ENCODE data around the gene LETM1. TPM values are rescaled to one million over a fixed set of nuclear protein-coding genes. Genes with fewer than 3 reads are reported as not detected.

Gene LETM1
- total and polyA plus RNA-seq, 2 of the 13 experiments (the other 11 are each of a cell fraction or from before 2014, with no cell fraction given) = 9.7 to 41.6 TPM

DNA sequence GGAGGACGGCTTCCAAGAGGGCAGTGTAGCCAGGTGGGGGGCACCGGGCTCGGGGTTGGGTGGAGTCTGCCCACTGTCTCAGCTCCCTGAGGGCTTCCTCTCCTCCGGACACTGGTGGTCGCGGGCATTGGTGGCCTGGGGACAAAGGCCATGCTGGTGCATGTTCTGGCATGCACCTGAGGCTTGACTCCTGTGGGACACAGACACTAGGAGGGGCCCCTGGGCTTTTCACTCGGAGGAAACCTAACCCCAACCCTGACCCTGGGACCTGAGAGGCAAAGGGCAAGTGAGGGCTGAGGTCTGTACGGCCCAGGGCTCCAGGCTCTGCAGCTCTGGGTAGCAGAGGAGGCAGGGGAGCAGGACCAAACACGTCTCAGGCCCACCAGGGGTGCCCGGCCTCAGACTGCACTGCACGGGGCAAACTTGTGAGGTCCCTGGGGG lies 85.1 kb downstream of the LETM1 start (continued):
- TF ChIP-seq, protein P1, sequence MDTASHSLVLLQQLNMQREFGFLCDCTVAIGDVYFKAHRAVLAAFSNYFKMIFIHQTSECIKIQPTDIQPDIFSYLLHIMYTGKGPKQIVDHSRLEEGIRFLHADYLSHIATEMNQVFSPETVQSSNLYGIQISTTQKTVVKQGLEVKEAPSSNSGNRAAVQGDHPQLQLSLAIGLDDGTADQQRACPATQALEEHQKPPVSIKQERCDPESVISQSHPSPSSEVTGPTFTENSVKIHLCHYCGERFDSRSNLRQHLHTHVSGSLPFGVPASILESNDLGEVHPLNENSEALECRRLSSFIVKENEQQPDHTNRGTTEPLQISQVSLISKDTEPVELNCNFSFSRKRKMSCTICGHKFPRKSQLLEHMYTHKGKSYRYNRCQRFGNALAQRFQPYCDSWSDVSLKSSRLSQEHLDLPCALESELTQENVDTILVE (CRISPR knock-in tag; IDR thresholded peaks at IDR 0.05) = no peak
- no peak for TF ChIP-seq TOE1 (CRISPR knock-in tag; IDR thresholded peaks at IDR 0.05)
- TF ChIP-seq ATF1 (CRISPR knock-in tag; IDR thresholded peaks at IDR 0.05) = no peak
- TF ChIP-seq ZNF484 (CRISPR knock-in tag; IDR thresholded peaks at IDR 0.05; ENCODE audit: borderline replicate concordance, low read depth) = no peak
- TF ChIP-seq TRIM24 (CRISPR knock-in tag; IDR thresholded peaks at IDR 0.05) = no peak
- TF ChIP-seq ZNF3 (CRISPR knock-in tag; IDR thresholded peaks at IDR 0.05) = no peak
- TF ChIP-seq YEATS2 (CRISPR knock-in tag; IDR thresholded peaks at IDR 0.05; ENCODE audit: borderline replicate concordance) = no peak
- TF ChIP-seq, protein P2, sequence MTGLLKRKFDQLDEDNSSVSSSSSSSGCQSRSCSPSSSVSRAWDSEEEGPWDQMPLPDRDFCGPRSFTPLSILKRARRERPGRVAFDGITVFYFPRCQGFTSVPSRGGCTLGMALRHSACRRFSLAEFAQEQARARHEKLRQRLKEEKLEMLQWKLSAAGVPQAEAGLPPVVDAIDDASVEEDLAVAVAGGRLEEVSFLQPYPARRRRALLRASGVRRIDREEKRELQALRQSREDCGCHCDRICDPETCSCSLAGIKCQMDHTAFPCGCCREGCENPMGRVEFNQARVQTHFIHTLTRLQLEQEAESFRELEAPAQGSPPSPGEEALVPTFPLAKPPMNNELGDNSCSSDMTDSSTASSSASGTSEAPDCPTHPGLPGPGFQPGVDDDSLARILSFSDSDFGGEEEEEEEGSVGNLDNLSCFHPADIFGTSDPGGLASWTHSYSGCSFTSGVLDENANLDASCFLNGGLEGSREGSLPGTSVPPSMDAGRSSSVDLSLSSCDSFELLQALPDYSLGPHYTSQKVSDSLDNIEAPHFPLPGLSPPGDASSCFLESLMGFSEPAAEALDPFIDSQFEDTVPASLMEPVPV (CRISPR knock-in tag; IDR thresholded peaks at IDR 0.05) = no peak
- TF ChIP-seq, protein P3, sequence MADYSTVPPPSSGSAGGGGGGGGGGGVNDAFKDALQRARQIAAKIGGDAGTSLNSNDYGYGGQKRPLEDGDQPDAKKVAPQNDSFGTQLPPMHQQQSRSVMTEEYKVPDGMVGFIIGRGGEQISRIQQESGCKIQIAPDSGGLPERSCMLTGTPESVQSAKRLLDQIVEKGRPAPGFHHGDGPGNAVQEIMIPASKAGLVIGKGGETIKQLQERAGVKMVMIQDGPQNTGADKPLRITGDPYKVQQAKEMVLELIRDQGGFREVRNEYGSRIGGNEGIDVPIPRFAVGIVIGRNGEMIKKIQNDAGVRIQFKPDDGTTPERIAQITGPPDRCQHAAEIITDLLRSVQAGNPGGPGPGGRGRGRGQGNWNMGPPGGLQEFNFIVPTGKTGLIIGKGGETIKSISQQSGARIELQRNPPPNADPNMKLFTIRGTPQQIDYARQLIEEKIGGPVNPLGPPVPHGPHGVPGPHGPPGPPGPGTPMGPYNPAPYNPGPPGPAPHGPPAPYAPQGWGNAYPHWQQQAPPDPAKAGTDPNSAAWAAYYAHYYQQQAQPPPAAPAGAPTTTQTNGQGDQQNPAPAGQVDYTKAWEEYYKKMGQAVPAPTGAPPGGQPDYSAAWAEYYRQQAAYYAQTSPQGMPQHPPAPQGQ (CRISPR knock-in tag; IDR thresholded peaks at IDR 0.05; ENCODE audit: borderline replicate concordance) = no peak
- TF ChIP-seq, protein P4, sequence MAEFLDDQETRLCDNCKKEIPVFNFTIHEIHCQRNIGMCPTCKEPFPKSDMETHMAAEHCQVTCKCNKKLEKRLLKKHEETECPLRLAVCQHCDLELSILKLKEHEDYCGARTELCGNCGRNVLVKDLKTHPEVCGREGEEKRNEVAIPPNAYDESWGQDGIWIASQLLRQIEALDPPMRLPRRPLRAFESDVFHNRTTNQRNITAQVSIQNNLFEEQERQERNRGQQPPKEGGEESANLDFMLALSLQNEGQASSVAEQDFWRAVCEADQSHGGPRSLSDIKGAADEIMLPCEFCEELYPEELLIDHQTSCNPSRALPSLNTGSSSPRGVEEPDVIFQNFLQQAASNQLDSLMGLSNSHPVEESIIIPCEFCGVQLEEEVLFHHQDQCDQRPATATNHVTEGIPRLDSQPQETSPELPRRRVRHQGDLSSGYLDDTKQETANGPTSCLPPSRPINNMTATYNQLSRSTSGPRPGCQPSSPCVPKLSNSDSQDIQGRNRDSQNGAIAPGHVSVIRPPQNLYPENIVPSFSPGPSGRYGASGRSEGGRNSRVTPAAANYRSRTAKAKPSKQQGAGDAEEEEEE (CRISPR knock-in tag; IDR thresholded peaks at IDR 0.05; ENCODE audit: borderline replicate concordance) = no peak
- TF ChIP-seq ZKSCAN1 (IDR thresholded peaks at IDR 0.05; ENCODE audit: low read length) = no peak
- TF ChIP-seq, protein P5, sequence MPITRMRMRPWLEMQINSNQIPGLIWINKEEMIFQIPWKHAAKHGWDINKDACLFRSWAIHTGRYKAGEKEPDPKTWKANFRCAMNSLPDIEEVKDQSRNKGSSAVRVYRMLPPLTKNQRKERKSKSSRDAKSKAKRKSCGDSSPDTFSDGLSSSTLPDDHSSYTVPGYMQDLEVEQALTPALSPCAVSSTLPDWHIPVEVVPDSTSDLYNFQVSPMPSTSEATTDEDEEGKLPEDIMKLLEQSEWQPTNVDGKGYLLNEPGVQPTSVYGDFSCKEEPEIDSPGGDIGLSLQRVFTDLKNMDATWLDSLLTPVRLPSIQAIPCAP (CRISPR knock-in tag; IDR thresholded peaks at IDR 0.05; ENCODE audit: low read depth) = no peak
- TF ChIP-seq ZNF660 (CRISPR knock-in tag; IDR thresholded peaks at IDR 0.05; ENCODE audit: borderline replicate concordance, low read depth) = no peak
- TF ChIP-seq CC2D1A (CRISPR knock-in tag; IDR thresholded peaks at IDR 0.05) = no peak
- TF ChIP-seq ZKSCAN8 (CRISPR knock-in tag; IDR thresholded peaks at IDR 0.05; ENCODE audit: borderline replicate concordance) = no peak
- no peak for TF ChIP-seq ATRX (CRISPR knock-in tag; IDR thresholded peaks at IDR 0.05; ENCODE audit: borderline replicate concordance)
- TF ChIP-seq, protein P6, sequence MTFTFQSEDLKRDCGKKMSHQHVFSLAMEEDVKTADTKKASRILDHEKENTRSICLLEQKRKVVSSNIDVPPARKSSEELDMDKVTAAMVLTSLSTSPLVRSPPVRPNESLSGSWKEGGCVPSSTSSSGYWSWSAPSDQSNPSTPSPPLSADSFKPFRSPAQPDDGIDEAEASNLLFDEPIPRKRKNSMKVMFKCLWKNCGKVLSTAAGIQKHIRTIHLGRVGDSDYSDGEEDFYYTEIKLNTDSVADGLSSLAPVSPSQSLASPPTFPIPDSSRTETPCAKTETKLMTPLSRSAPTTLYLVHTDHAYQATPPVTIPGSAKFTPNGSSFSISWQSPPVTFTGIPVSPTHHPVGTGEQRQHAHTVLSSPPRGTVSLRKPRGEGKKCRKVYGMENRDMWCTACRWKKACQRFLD (CRISPR knock-in tag; IDR thresholded peaks at IDR 0.05; ENCODE audit: borderline replicate concordance) = no peak
- no peak for TF ChIP-seq ZNF550 (CRISPR knock-in tag; IDR thresholded peaks at IDR 0.05; ENCODE audit: borderline replicate concordance)
- TF ChIP-seq ZNF644 (CRISPR knock-in tag; IDR thresholded peaks at IDR 0.05; ENCODE audit: low read depth) = no peak
- no peak for TF ChIP-seq ZNF256 (CRISPR knock-in tag; conservative IDR thresholded peaks at IDR 0.05)
- no peak for TF ChIP-seq ZNF83 (CRISPR knock-in tag; IDR thresholded peaks at IDR 0.05; ENCODE audit: borderline replicate concordance)
